Measurements from ENCODE around the gene C14orf119. TPM values are rescaled to one million over a fixed set of nuclear protein-coding genes. Genes with fewer than 3 reads are reported as not detected.

Gene C14orf119
- total RNA-seq, 2 experiments from 2014 or later, result 49.2 to 51.1 TPM

- DNase-seq, result peak; percentile 79
- ChIA-PET POLR2A (interaction anchor here (0.9 to 2.8 kb wide), 14 partner anchors 11 to 74 kb away, joined by 3 to 17 read pairs (median 6); no protein-coding TSS in a partner anchor), CTCF (interaction anchor here (0.6 to 16.5 kb wide), 48 partner anchors 8 to 159 kb away, joined by 3 to 518 read pairs (median 6); partner anchors contain the start of genes ACIN1, AJUBA, C14orf119 and HAUS4)
- Mint-ChIP-seq H3K4me1 (ENCODE audit: low read depth) (peaks cover 19% of the 10 kb centered on the region), H3K4me3 (peak within 1 kb of the TSS; percentile 76), H3K27ac (no peak within 1 kb of the TSS), H3K36me3 (ENCODE audit: low read depth) (peaks cover 18% of the 10 kb centered on the region), H3K27me3 (peaks cover 7% of the 10 kb centered on the region), H3K9me3 (no peaks in the 10 kb centered on the region)
- intact Hi-C loops (cut with micrococcal nuclease), result loop anchor here (1.0 to 5.0 kb wide), 3 partner anchors 50 to 70 kb away; no protein-coding TSS in a partner anchor
- TF ChIP-seq CTCF (IDR thresholded peaks at IDR 0.05), result no peak
- ATAC-seq, result peak; percentile 74
These were observed 38.1 kb upstream of the C14orf119 start, which contains the start of gene CDH24 for GRCh38 chr14:23056956-23057756. Gene CDH24, minus strand, starts transcription at chr14:23057520. Its CDS starts 1,787 bp downstream, at chr14:23055733.

- peaks cover 24% of the 10 kb centered on the region for H3K36me3 Mint-ChIP-seq (ENCODE audit: low read depth)
- DNase-seq (peak; percentile 91), ATAC-seq (peak; percentile 73)
- CTCF ChIA-PET, result interaction anchor here (0.6 to 16.5 kb wide), 42 partner anchors 9 to 159 kb away, joined by 3 to 518 read pairs (median 5); partner anchors contain the start of genes ACIN1, AJUBA, C14orf119 and HAUS4
- H3K9me3 Mint-ChIP-seq, result no peaks in the 10 kb centered on the region
- no peak overlapping the region for H3K27ac Mint-ChIP-seq
- POLR2A ChIA-PET, result interaction anchor here (0.6 to 2.5 kb wide), 18 partner anchors 9 to 129 kb away, joined by 3 to 17 read pairs (median 3); partner anchors contain the start of gene PRMT5
- H3K4me3 Mint-ChIP-seq, result peak overlapping the region; percentile 76
- TF ChIP-seq CTCF (IDR thresholded peaks at IDR 0.05), result peak; percentile 94
- peaks cover 19% of the 10 kb centered on the region for H3K4me1 Mint-ChIP-seq (ENCODE audit: low read depth)
- intact Hi-C loops (cut with micrococcal nuclease), result loop anchor here (2.0 to 5.0 kb wide), 2 partner anchors 51 to 71 kb away; no protein-coding TSS in a partner anchor
- H3K27me3 Mint-ChIP-seq, result peaks cover 7% of the 10 kb centered on the region
These were observed 37.3 kb upstream of the C14orf119 start for GRCh38 chr14:23057757-23058653.

GRCh38 chr14:23058654-23059504 is 36.4 kb upstream of the C14orf119 start:
- DNase-seq, result no peak
- intact Hi-C loops (cut with micrococcal nuclease), result loop anchor here (5.0 kb wide), 1 partner anchor 52 kb away; no protein-coding TSS in a partner anchor
- Mint-ChIP-seq H3K36me3 (ENCODE audit: low read depth) (peaks cover 31% of the 10 kb centered on the region), H3K4me3 (no peak overlapping the region), H3K27me3 (peaks cover 7% of the 10 kb centered on the region), H3K27ac (no peak overlapping the region), H3K4me1 (ENCODE audit: low read depth) (peaks cover 19% of the 10 kb centered on the region), H3K9me3 (no peaks in the 10 kb centered on the region)
- CTCF ChIA-PET, result interaction anchor here (1.0 to 16.5 kb wide), 32 partner anchors 9 to 158 kb away, joined by 3 to 518 read pairs (median 8); partner anchors contain the start of genes ACIN1, AJUBA, C14orf119 and HAUS4
- ATAC-seq, result no peak
- POLR2A ChIA-PET, result interaction anchor here (0.7 to 2.5 kb wide), 18 partner anchors 8 to 130 kb away, joined by 3 to 17 read pairs (median 4); partner anchors contain the start of gene PRMT5
- no peak for TF ChIP-seq CTCF (IDR thresholded peaks at IDR 0.05)

- Mint-ChIP-seq H3K27me3 (peaks cover 7% of the 10 kb centered on the region), H3K4me3 (no peak overlapping the region), H3K36me3 (ENCODE audit: low read depth) (peaks cover 44% of the 10 kb centered on the region), H3K27ac (no peak overlapping the region), H3K4me1 (ENCODE audit: low read depth) (peaks cover 21% of the 10 kb centered on the region), H3K9me3 (no peaks in the 10 kb centered on the region)
- CTCF ChIA-PET, result interaction anchor here (0.8 to 16.5 kb wide), 7 partner anchors 7 to 88 kb away, joined by 3 to 518 read pairs (median 196); partner anchors contain the start of genes ACIN1, AJUBA and C14orf119
- ATAC-seq, result no peak
- no peak for TF ChIP-seq CTCF (IDR thresholded peaks at IDR 0.05)
- intact Hi-C loops (cut with micrococcal nuclease), result no loop called here
- POLR2A ChIA-PET, result interaction anchor here (0.6 to 2.3 kb wide), 4 partner anchors 17 to 88 kb away, joined by 3 to 9 read pairs (median 4); no protein-coding TSS in a partner anchor
- DNase-seq, result no peak
These were observed 34.6 kb upstream of the C14orf119 start for GRCh38 chr14:23060536-23061260.

Data from activated CD8-positive, alpha-beta T cell treated with anti-CD3 and anti-CD28 coated beads for 36 hours (primary cell).